Spinal cord (tissue), 10 donors: ENCODE measurements around the gene SLC17A8. TPM values are rescaled to one million over a fixed set of nuclear protein-coding genes. Genes with fewer than 3 reads are reported as not detected.
A peak's percentile ranks its signal among the peaks of the same experiment; 100 is the strongest.
"Not testable (repeated sequence)": the region's sequence is repeated elsewhere in the genome, so short reads cannot be mapped to it uniquely, and the experiment has no call there.

Experiments
- DNase-seq, 6 donors: peaks; one replicate each; pipeline versions ENCODE4 v3.0.0 to v3.0.0-alpha.2; 2013 to 2015; ENCODE audit warnings: low spot score in 6 of 6, low read depth in 4 of 6
- H3K27ac ChIP-seq: one replicate; pipeline ENCODE4 v1.5.1; 2013; ENCODE audit warnings: low read depth, low read length, control low read depth
- H3K27me3 ChIP-seq: one replicate; pipeline ENCODE4 v1.6.1; 2013; ENCODE audit warnings: low read length; ENCODE audit not compliant: control insufficient read depth, insufficient read depth
- H3K36me3 ChIP-seq: one replicate; pipeline ENCODE4 v1.6.1; 2013; ENCODE audit warnings: low read length; ENCODE audit not compliant: control insufficient read depth, insufficient read depth
- H3K4me1 ChIP-seq: one replicate; pipeline ENCODE4 v1.6.1; 2013; ENCODE audit warnings: low read length; ENCODE audit not compliant: control insufficient read depth, insufficient read depth
- H3K4me3 ChIP-seq: one replicate; pipeline ENCODE4 v1.5.1; 2013; ENCODE audit warnings: low read depth, low read length, control low read depth
- H3K9me3 ChIP-seq: one replicate; pipeline ENCODE4 v1.6.1; 2013; ENCODE audit warnings: low read length; ENCODE audit not compliant: control insufficient read depth, insufficient read depth
- WGBS: methylation state at CpG from one replicate; pipeline ENCODE4 v1.1.5; 2013; ENCODE audit warnings: missing lambda C conversion rate; ENCODE audit not compliant: insufficient coverage; 5-methylcytosine and 5-hydroxymethylcytosine counted together
- polyA plus RNA-seq, 2 donors: library from polyadenylated mRNA; unstranded; fragments of 120-200 nt; gene quantifications; one replicate each; pipeline ENCODE4 v1.2.1, GENCODE V29; 2013; ENCODE audit not compliant: insufficient read length in 2 of 2
- total RNA-seq, 2 donors: library from RNA; depleted of rRNA in 1 of 2; stranded (reverse); fragments of 120-200 nt in 1 of 2; fragments of >200 nt in 1 of 2; gene quantifications; one replicate each; pipeline versions ENCODE4 v1.2.3 to v1.2.4, GENCODE V29; 2013 to 2014
- donor health status: healthy.

Gene SLC17A8
- total and polyA plus RNA-seq, 4 donors: 9.3 to 17.4 (median 12.6) TPM

DNA sequence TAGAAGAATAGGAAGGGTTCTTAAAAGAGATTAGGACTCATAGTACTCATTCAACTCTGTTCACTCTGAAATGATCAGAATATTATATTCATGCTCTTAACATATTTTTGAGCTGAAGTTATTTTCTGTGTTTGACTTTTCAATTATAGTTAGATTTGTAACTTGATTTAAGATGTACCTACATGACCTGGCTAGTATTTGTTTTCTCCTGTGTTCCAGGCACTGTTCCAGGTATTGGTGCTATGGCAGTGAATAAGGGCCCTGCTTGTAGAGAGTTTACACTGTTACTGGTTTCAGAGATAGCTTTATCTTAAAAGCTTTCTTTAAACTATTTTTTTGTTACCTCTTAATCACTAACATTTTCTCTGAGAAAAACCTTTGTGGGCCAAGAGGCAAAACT lies 19.1 kb upstream of the SLC17A8 start:
- Histone ChIP-seq H3K27ac (no peak overlapping the region), H3K36me3 (peaks cover 4% of the 10 kb centered on the region), H3K4me1 (no peaks in the 10 kb centered on the region), H3K9me3 (no peaks in the 10 kb centered on the region), H3K27me3 (no peaks in the 10 kb centered on the region), H3K4me3 (no peak overlapping the region)
- DNase-seq: no peak

DNA sequence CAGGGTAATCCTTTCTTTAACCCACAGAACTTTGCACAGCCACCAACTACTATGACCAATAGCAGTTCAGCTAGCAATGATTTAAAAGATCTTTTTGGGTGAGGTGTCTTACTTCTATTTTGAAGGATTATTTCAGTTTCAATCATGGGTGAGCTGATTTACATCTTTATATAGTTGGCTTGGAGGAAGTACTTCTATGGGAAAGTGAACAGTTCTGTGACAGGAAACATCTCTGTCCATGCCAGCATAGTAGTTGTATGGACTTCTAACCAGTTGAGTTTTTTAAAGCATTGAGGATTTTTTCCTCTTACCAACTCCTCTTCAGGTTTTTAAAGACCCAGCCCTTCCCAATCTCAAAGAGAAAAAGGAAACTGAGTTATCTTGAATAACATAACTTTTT lies 17.8 kb upstream of the SLC17A8 start:
- Histone ChIP-seq H3K4me1 (no peaks in the 10 kb centered on the region), H3K9me3 (no peaks in the 10 kb centered on the region), H3K27me3 (no peaks in the 10 kb centered on the region), H3K36me3 (peaks cover 2% of the 10 kb centered on the region), H3K27ac (no peak overlapping the region), H3K4me3 (no peak overlapping the region)
- DNase-seq: no peak

DNA sequence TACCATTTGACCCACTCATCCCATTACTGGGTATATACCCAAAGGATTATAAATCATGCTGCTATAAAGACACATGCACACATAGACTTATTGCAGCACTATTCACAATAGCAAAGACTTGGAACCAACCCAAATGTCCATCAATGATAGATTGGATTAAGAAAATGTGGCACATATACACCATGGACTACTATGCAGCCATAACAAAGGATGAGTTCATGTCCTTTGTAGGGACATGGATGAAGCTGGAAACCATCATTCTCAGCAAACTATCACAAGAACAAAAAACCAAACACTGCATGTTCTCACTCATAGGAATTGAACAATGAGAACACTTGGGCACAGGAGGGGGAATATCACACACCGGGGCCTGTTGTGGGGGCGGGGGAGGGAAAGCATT lies 14.0 kb upstream of the SLC17A8 start:
- not testable (repeated sequence) for H3K36me3 ChIP-seq, H3K9me3 ChIP-seq, H3K27me3 ChIP-seq, DNase-seq, H3K27ac ChIP-seq, H3K4me3 ChIP-seq, H3K4me1 ChIP-seq
- WGBS: no CpG with 5 or more reads among the region's 2 CpGs

DNA sequence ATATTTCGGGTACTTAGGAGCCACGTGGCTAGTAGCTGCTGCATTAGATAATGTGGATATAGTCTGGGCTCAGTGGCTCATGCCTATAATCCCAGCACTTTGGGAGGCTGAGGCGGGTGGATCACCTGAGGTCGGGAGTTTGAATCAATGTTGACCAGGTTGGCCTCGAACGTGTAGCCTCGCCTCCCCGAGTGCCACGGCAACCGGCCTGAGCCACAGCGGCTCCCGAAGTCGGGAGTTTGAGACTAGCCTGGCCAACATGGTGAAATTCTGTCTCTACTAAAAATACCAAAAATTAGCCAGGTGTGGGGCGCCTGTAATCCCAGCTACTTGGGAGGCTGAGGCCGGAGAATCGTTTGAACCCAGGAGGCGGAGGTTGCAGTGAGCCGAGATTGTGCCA lies 12.5 kb upstream of the SLC17A8 start:
- H3K4me3 ChIP-seq, H3K4me1 ChIP-seq, H3K9me3 ChIP-seq, H3K27me3 ChIP-seq, H3K27ac ChIP-seq, H3K36me3 ChIP-seq, DNase-seq: not testable (repeated sequence)
- 94% methylated on average over 9 of the region's 18 CpGs for WGBS

DNA sequence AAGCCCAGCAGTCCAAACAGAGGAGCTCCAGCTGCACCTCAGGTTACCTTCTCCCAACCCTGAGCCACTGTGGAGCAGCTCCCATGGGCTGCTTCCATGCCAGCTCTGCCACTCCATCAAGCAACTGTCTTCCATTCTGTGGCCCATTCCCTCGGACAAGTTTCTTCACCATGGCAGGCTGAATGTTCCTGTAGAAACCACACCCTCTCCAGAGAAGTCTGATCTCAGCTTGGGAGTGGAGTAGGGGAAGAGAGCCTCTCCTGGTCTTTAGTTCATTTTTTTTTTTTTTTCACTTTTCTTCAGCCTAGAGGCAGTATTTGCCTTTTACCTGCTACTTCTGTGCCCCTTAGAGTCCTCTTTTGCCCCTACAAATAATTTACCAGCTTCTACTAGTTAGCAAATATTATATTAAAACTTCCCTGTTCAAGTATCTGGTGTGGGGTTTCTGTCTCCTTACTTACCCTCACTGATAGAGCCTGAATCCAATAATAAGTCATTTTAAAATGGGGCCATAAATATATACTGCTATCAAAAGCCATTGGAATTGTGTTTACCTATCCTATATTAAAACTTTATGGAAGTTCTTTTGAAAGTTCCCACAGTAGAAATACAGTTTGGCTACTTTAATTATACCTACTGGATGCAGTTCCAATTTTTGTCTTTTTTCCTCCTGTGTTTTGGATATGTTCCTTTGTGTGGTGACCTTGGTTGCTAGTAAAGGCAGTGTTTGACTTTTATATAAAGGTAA lies 11.7 kb upstream of the SLC17A8 start:
- no peaks in the 10 kb centered on the region for H3K9me3 ChIP-seq
- H3K27me3 ChIP-seq: no peaks in the 10 kb centered on the region
- no peaks in the 10 kb centered on the region for H3K36me3 ChIP-seq
- no peak overlapping the region for H3K27ac ChIP-seq
- no peak overlapping the region for H3K4me3 ChIP-seq
- no CpG with 5 or more reads among the region's 1 CpG for WGBS
- DNase-seq: no peak
- H3K4me1 ChIP-seq: no peaks in the 10 kb centered on the region

DNA sequence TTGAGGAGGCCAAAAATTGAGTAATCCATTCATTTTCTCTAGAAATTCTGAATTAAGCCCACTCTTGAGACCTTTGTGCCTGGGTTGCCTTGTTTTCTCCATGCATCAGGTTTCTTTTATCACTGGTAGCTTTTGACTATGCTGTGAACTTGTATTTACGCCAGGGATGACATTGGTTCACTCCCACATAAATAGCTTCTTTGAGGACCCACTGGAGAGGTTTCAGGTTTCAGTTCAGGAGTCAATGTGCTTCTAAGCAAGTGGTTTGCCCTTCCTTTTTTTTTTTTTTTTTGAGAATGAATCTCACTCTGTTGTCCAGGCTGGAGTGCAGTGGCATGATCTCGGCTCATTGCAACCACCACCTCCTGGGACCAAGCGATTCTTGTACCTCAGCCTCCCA lies 10.2 kb upstream of the SLC17A8 start:
- Histone ChIP-seq H3K27ac (no peak overlapping the region), H3K27me3 (no peaks in the 10 kb centered on the region), H3K4me1 (no peaks in the 10 kb centered on the region), H3K4me3 (no peak overlapping the region), H3K36me3 (no peaks in the 10 kb centered on the region), H3K9me3 (no peaks in the 10 kb centered on the region)
- WGBS: no CpG with 5 or more reads among the region's 3 CpGs
- no peak for DNase-seq

DNA sequence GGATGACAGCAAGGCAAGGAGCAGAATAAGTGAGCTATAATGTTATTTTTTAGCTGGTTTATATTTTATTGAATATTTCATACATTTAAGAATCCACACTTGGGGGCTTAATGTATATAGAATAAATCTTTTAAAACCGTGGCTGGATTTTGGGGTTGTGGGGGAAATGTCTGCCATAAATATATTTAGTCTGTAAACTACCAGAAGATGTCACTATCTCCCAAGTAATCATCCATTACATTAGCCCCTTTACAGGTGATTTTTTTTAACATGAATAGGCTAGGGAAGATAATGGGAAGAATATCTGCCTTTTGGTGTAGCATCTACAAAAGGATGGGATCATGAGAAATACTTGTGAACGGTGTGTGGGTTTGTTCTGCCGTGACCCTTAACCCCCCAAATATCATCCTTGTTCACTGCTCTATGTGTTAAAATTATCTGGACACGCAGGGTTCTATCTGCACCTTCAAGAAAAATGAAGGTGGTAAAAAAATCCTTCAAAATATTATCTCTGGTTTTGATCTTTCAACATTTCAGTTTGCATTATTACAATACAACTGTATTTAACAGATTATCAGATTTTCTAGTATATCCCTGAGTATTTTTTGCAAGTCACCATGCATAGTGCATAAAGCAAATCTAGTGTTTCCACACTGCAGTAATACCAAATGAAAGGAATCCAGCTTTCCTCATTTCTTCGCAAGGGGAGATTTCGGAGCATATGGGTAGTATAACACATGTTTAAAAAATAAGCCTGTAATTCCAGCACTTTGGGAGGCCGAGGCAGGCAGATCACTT lies 8.0 kb upstream of the SLC17A8 start:
- peak in 3 of 6 donors; percentile 43 to 90 (median 71) for DNase-seq
- Histone ChIP-seq H3K4me1 (no peaks in the 10 kb centered on the region), H3K27me3 (no peaks in the 10 kb centered on the region), H3K4me3 (no peak overlapping the region), H3K27ac (no peak overlapping the region), H3K9me3 (no peaks in the 10 kb centered on the region), H3K36me3 (no peaks in the 10 kb centered on the region)
- WGBS: no CpG with 5 or more reads among the region's 7 CpGs

DNA sequence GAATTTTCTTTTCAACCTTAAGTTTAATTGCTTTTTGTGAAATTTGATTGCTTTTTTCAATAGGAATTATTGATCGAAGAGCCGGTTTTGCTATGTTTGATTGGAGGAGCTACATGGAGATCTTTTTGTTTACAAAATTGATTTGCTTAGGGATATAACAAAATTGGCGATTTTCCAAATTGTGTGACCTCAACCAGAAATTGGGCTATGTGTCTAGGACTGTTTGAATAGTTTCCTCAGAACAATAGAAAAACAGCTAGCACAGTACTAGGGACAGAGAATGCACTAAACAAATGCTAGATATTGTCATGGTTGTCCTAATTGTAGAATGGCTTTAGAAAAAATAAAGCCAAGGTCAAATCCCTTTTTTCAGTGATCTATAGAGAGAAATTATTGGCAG lies 2.4 kb downstream of the SLC17A8 start:
- WGBS: 60% methylated on average over 1 of the region's 3 CpGs
- H3K4me1 ChIP-seq: peaks cover 5% of the 10 kb centered on the region
- no peak overlapping the region for H3K27ac ChIP-seq
- no peaks in the 10 kb centered on the region for H3K9me3 ChIP-seq
- no peak for DNase-seq
- H3K27me3 ChIP-seq: peaks cover 2% of the 10 kb centered on the region
- H3K36me3 ChIP-seq: no peaks in the 10 kb centered on the region
- H3K4me3 ChIP-seq: no peak overlapping the region

DNA sequence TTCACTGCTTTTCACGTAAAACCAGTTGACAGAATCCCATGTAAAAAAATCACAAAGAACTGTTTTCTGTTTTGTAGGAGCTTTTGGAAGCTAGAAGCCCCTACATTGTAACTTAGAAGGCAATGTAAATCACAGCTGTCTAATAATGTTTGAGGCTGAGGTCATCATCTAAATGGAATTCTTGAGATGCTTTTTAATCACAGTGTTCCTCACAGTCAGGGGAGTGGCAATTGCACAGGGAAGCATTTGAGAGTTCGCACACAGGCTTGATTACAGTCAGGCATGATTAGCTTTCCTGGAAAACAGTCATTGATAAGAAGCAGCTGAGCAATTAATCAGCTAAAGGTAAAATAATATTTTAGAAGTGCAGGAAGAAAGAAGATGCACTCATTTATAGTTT lies 2.9 kb downstream of the SLC17A8 start:
- 50% methylated on average over 1 of the region's 2 CpGs for WGBS

DNA sequence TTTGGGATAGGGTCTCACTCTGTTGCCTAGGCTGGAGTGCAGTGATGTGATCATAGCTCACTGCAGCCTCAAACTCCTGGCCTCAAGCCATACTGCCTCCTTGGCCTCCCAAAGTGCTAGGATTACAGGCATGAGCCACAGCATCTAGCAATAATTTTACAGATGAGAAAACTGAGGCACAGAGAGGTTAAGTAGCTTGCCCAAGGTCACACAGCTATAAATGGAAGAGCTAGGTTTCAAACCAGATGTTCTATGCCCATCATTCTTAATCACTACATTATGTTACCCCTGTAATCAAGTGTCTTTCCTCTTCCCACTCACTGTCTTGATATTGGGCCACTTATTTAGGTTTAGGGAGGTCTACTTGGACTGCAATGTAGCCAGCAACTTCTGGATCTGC lies 3.6 kb downstream of the SLC17A8 start:
- Histone ChIP-seq H3K9me3 (no peaks in the 10 kb centered on the region), H3K27ac (no peak overlapping the region), H3K27me3 (peaks cover 2% of the 10 kb centered on the region), H3K36me3 (no peaks in the 10 kb centered on the region), H3K4me3 (no peak overlapping the region), H3K4me1 (peaks cover 5% of the 10 kb centered on the region)
- DNase-seq: no peak

More for the DNA sequence above, 2.9 kb downstream of the SLC17A8 start:
- Histone ChIP-seq H3K36me3 (no peaks in the 10 kb centered on the region), H3K4me3 (no peak overlapping the region), H3K9me3 (no peaks in the 10 kb centered on the region), H3K4me1 (peaks cover 5% of the 10 kb centered on the region), H3K27ac (no peak overlapping the region), H3K27me3 (peaks cover 2% of the 10 kb centered on the region)
- peak in 1 of 6 donors; percentile 65 for DNase-seq
